Endodermal cell (in vitro differentiated cells): ENCODE measurements around the gene PCYOX1L. TPM values are rescaled to one million over a fixed set of nuclear protein-coding genes. Genes with fewer than 3 reads are reported as not detected.

Experiments used
- DNase-seq: peaks from one replicate; pipeline ENCODE4 v3.0.0-alpha.2; 2017
- H3K27ac ChIP-seq: 2 replicates; pipeline ENCODE4 v1.5.1; 2013; ENCODE audit warnings: mild to moderate bottlenecking, low read depth, low read length, moderate library complexity
- H3K27me3 ChIP-seq: 2 replicates; pipeline ENCODE4 v1.6.1; 2013; ENCODE audit warnings: mild to moderate bottlenecking, low read length, moderate library complexity; ENCODE audit not compliant: insufficient read depth, control insufficient read depth, poor library complexity, severe bottlenecking
- H3K36me3 ChIP-seq: 2 replicates; pipeline ENCODE4 v1.7.0; 2013; ENCODE audit warnings: mild to moderate bottlenecking, low read length, moderate library complexity; ENCODE audit not compliant: control insufficient read depth, insufficient read depth
- H3K4me1 ChIP-seq: one replicate; pipeline ENCODE4 v1.7.0; 2013; ENCODE audit warnings: low read length; ENCODE audit not compliant: control insufficient read depth, insufficient read depth
- H3K4me3 ChIP-seq: 2 replicates; pipeline ENCODE4 v1.5.1; 2013; ENCODE audit warnings: mild to moderate bottlenecking, low read length, moderate library complexity
- H3K9ac ChIP-seq: 2 replicates; pipeline ENCODE4 v1.6.1; 2013; ENCODE audit warnings: mild to moderate bottlenecking, low read length, moderate library complexity; ENCODE audit not compliant: poor library complexity, severe bottlenecking; ENCODE audit errors: extremely low read depth
- H3K9me3 ChIP-seq: 2 replicates; pipeline ENCODE4 v1.6.1; 2013; ENCODE audit warnings: mild to moderate bottlenecking, low read length, moderate library complexity; ENCODE audit not compliant: control insufficient read depth
- H3K27ac Mint-ChIP-seq: 2 replicates; pipeline ENCODE4 v1.8.0; 2020; ENCODE audit warnings: mixed read lengths
- H3K27me3 Mint-ChIP-seq: 2 replicates; pipeline ENCODE4 v1.8.0; 2021; ENCODE audit warnings: mild to moderate bottlenecking, mixed read lengths; ENCODE audit not compliant: insufficient read depth
- H3K36me3 Mint-ChIP-seq: 2 replicates; pipeline ENCODE4 v1.8.0; 2020; ENCODE audit warnings: low read depth, mixed read lengths
- H3K4me1 Mint-ChIP-seq: 2 replicates; pipeline ENCODE4 v1.8.0; 2020; ENCODE audit warnings: mixed read lengths
- H3K4me3 Mint-ChIP-seq: 2 replicates; pipeline ENCODE4 v1.8.0; 2020; ENCODE audit warnings: mild to moderate bottlenecking, moderate library complexity, mixed read lengths
- H3K9me3 Mint-ChIP-seq: 2 replicates; pipeline ENCODE4 v1.8.0; 2020; ENCODE audit warnings: mild to moderate bottlenecking, mixed read lengths
- CTCF ChIP-seq: fragments of 200-600 bp; sonication (generic); conservative IDR thresholded peaks from 2 replicates; pipeline ENCODE4 v1.5.0; 2021; ENCODE audit warnings: antibody characterized with exemption, mild to moderate bottlenecking
- WGBS, 2 experiments: methylation state at CpG; one replicate each; pipeline versions ENCODE4 v1.1.5 to v1.1.7; 2013; ENCODE audit warnings: missing lambda C conversion rate in 2 of 2, mixed read lengths in 1 of 2; ENCODE audit not compliant: insufficient coverage in 1 of 2, insufficient read length in 1 of 2; 5-methylcytosine and 5-hydroxymethylcytosine counted together
- total RNA-seq, 2 donors: library from RNA; stranded (reverse); fragmentation: NEBNext Ultra II Directional in 1 of 2; extraction: Animal tissue kit (Norgen Biotek cat#: 25700) in 1 of 2; gene quantifications; 2 replicates in 1 of 2; 3 replicates in 1 of 2; pipeline ENCODE4 v1.2.1, GENCODE V29; 2021

Gene PCYOX1L
- total RNA-seq, 2 donors from 2014 or later, result 11.1 to 11.7 TPM

GRCh38 chr5:149386166-149386565 lies 28.3 kb downstream of the PCYOX1L start:
- Histone ChIP-seq H3K9ac (no peak overlapping the region), H3K27ac (no peak overlapping the region), H3K27me3 (no peaks in the 10 kb centered on the region), H3K36me3 (no peaks in the 10 kb centered on the region), H3K4me1 (peaks cover 6% of the 10 kb centered on the region), H3K9me3 (peaks cover 16% of the 10 kb centered on the region), H3K4me3 (no peak overlapping the region)
- Mint-ChIP-seq H3K4me3 (no peak overlapping the region), H3K27ac (peak overlapping the region; percentile 53), H3K27me3 (no peaks in the 10 kb centered on the region), H3K4me1 (peaks cover 18% of the 10 kb centered on the region), H3K9me3 (peaks cover 6% of the 10 kb centered on the region), H3K36me3 (no peaks in the 10 kb centered on the region)
- WGBS, 2 experiments, result 53 to 70% methylated on average over 2 to 5 of the region's 5 CpGs
- no peak for TF ChIP-seq CTCF
- no peak for DNase-seq

GRCh38 chr5:149387081-149387631 lies 29.3 kb downstream of the PCYOX1L start:
- no peaks in the 10 kb centered on the region for H3K36me3 Mint-ChIP-seq
- H3K4me3 ChIP-seq, result no peak overlapping the region
- no peak overlapping the region for H3K4me3 Mint-ChIP-seq

GRCh38 chr5:149387982-149388381 lies 30.1 kb downstream of the PCYOX1L start:
- Mint-ChIP-seq H3K4me1 (peaks cover 13% of the 10 kb centered on the region), H3K27ac (no peak overlapping the region), H3K4me3 (no peak overlapping the region), H3K27me3 (no peaks in the 10 kb centered on the region), H3K9me3 (peaks cover 6% of the 10 kb centered on the region), H3K36me3 (no peaks in the 10 kb centered on the region)
- TF ChIP-seq CTCF, result no peak
- Histone ChIP-seq H3K27ac (no peak overlapping the region), H3K4me3 (no peak overlapping the region), H3K9ac (no peak overlapping the region), H3K4me1 (peaks cover 6% of the 10 kb centered on the region), H3K36me3 (no peaks in the 10 kb centered on the region), H3K9me3 (peaks cover 16% of the 10 kb centered on the region), H3K27me3 (no peaks in the 10 kb centered on the region)
- WGBS, 2 experiments, result 94 to 100% methylated on average over 1 of the region's 1 CpG
- DNase-seq, result no peak

More at GRCh38 chr5:149387081-149387631, 29.3 kb downstream of the PCYOX1L start:
- 92 to 93% methylated on average over 9 of the region's 9 CpGs for WGBS, 2 experiments
- peaks cover 16% of the 10 kb centered on the region for H3K9me3 ChIP-seq
- H3K4me1 ChIP-seq, result peaks cover 6% of the 10 kb centered on the region
- DNase-seq, result no peak
- H3K27ac Mint-ChIP-seq, result no peak overlapping the region
- peaks cover 13% of the 10 kb centered on the region for H3K4me1 Mint-ChIP-seq
- H3K27ac ChIP-seq, result no peak overlapping the region
- H3K9ac ChIP-seq, result no peak overlapping the region
- TF ChIP-seq CTCF, result no peak
- no peaks in the 10 kb centered on the region for H3K27me3 ChIP-seq
- H3K36me3 ChIP-seq, result no peaks in the 10 kb centered on the region
- H3K27me3 Mint-ChIP-seq, result no peaks in the 10 kb centered on the region
- peaks cover 6% of the 10 kb centered on the region for H3K9me3 Mint-ChIP-seq
